Esophagus muscularis mucosa (tissue), 4 donors: ENCODE measurements around the gene MEIOB. TPM values are rescaled to one million over a fixed set of nuclear protein-coding genes. Genes with fewer than 3 reads are reported as not detected.

Experiments
- DNase-seq: peaks from one replicate; pipeline ENCODE4 v3.0.0-alpha.2; 2017; ENCODE audit errors: extremely low spot score
- H3K27ac ChIP-seq, 4 donors: fragments of 200-600 bp; sonication (generic); replicated peaks in 1 of 4; 1 replicate in 3 of 4; 2 replicates in 1 of 4; pipeline ENCODE4 v1.5.1; 2016 to 2019; ENCODE audit warnings: mild to moderate bottlenecking in 1 of 4
- H3K27me3 ChIP-seq, 4 donors: fragments of 200-600 bp; sonication (generic); one replicate each; pipeline versions ENCODE4 v1.5.1 to v1.6.0; 2016 to 2019
- H3K36me3 ChIP-seq, 4 donors: fragments of 200-600 bp; sonication (generic); one replicate each; pipeline ENCODE4 v1.5.1; 2016 to 2019
- H3K4me1 ChIP-seq, 4 donors: fragments of 200-600 bp; sonication (generic); one replicate each; pipeline ENCODE4 v1.5.1; 2016 to 2019
- H3K4me3 ChIP-seq, 4 donors: fragments of 200-600 bp; sonication (generic); 1 replicate in 2 of 4; 2 replicates in 2 of 4; pipeline ENCODE4 v1.5.1; 2016 to 2019; ENCODE audit warnings: mild to moderate bottlenecking in 4 of 4, moderate library complexity in 1 of 4
- H3K9me3 ChIP-seq, 4 donors: fragments of 200-600 bp; sonication (generic); 1 replicate in 3 of 4; 2 replicates in 1 of 4; pipeline ENCODE4 v1.5.1; 2016 to 2019
- CTCF ChIP-seq, 3 experiments: fragments of 200-600 bp in 2 of 3; fragments of 450-650 bp in 1 of 3; sonication (generic) in 2 of 3; IDR thresholded peaks; one replicate each; pipeline ENCODE4 v1.5.1; 2017 to 2019; ENCODE audit warnings: antibody characterized with exemption in 3 of 3, mild to moderate bottlenecking in 2 of 3, moderate library complexity in 1 of 3
- EP300 ChIP-seq: sonication (generic); formaldehyde crosslinking; IDR thresholded peaks from one replicate; pipeline ENCODE4 v1.6.1; 2017; ENCODE audit warnings: antibody characterized with exemption
- POLR2A ChIP-seq: fragments of 450-650 bp; IDR thresholded peaks from one replicate; pipeline ENCODE4 v1.6.1; 2017; ENCODE audit warnings: antibody characterized with exemption, moderate library complexity, mild to moderate bottlenecking, low read depth
- POLR2AphosphoS5 ChIP-seq, 2 donors: sonication (generic); formaldehyde crosslinking; IDR thresholded peaks; one replicate each; pipeline ENCODE4 v1.6.1; 2017; ENCODE audit warnings: antibody characterized with exemption in 2 of 2
- WGBS: methylation state at CpG from one replicate; pipeline ENCODE4 v1.1.5; 2018; 5-methylcytosine and 5-hydroxymethylcytosine counted together
- intact Hi-C: fragments of 100-400 bp; cut with DNase I; formaldehyde crosslinking; loops from one replicate; pipeline ENCODE4 v1.15.1; 2023
- total RNA-seq, 4 donors: library from RNA; depleted of rRNA; stranded (reverse); fragments of >200 nt; gene quantifications; one replicate each; pipeline versions ENCODE4 v1.1.0 to v1.2.1, GENCODE V29; 2016

MEIOB gene
- total RNA-seq, 4 donors from 2014 or later: not detected

GRCh38 chr16:1917665-1918350 is 45.8 kb upstream of the MEIOB start:
- Histone ChIP-seq H3K36me3 (no peaks in the 10 kb centered on the region), H3K4me1 (peaks cover 0 to 19% (median 12%) of the 10 kb centered on the region in 4 donors), H3K27ac (no peak overlapping the region), H3K9me3 (no peaks in the 10 kb centered on the region), H3K27me3 (peaks cover 0 to 98% (median 40%) of the 10 kb centered on the region in 4 donors), H3K4me3 (no peak overlapping the region)
- TF ChIP-seq CTCF (IDR thresholded peaks at IDR 0.05): no peak
- no peak for TF ChIP-seq EP300
- TF ChIP-seq POLR2A: no peak
- no peak for TF ChIP-seq POLR2AphosphoS5 (IDR thresholded peaks at IDR 0.05)
- no peak for DNase-seq
- WGBS: 3% methylated on average over 11 of the region's 81 CpGs
- intact Hi-C loops: no loop called here

- TF ChIP-seq POLR2A (no peak), CTCF (IDR thresholded peaks at IDR 0.05) (no peak), EP300 (no peak), POLR2AphosphoS5 (IDR thresholded peaks at IDR 0.05) (no peak)
- no peaks in the 10 kb centered on the region for H3K36me3 ChIP-seq
- no peak for DNase-seq
- no peak overlapping the region for H3K27ac ChIP-seq
- peaks cover 0 to 97% (median 36%) of the 10 kb centered on the region in 4 donors for H3K27me3 ChIP-seq
- intact Hi-C loops: no loop called here
- H3K9me3 ChIP-seq: no peaks in the 10 kb centered on the region
- H3K4me3 ChIP-seq: no peak overlapping the region
- 8% methylated on average over 12 of the region's 22 CpGs for WGBS
- H3K4me1 ChIP-seq: peaks cover 0 to 19% (median 12%) of the 10 kb centered on the region in 4 donors
These were observed 45.2 kb upstream of the MEIOB start for GRCh38 chr16:1917056-1917664.

GRCh38 chr16:1916640-1916990 is 44.7 kb upstream of the MEIOB start:
- WGBS: 14% methylated on average over 5 of the region's 5 CpGs

GRCh38 chr16:1915732-1916639 is 44.0 kb upstream of the MEIOB start:
- H3K27ac ChIP-seq: no peak overlapping the region
- H3K27me3 ChIP-seq: peaks cover 0 to 94% (median 33%) of the 10 kb centered on the region in 4 donors
- no peak for TF ChIP-seq POLR2A
- no peak for TF ChIP-seq POLR2AphosphoS5 (IDR thresholded peaks at IDR 0.05)
- TF ChIP-seq CTCF (IDR thresholded peaks at IDR 0.05): no peak
- TF ChIP-seq EP300: no peak
- no peaks in the 10 kb centered on the region for H3K36me3 ChIP-seq
- no peak for DNase-seq
- H3K4me3 ChIP-seq: no peak overlapping the region
- H3K4me1 ChIP-seq: peaks cover 0 to 19% (median 12%) of the 10 kb centered on the region in 4 donors
- no peaks in the 10 kb centered on the region for H3K9me3 ChIP-seq
- 40% methylated on average over 12 of the region's 25 CpGs for WGBS
- intact Hi-C loops: no loop called here

More at GRCh38 chr16:1916640-1916990, 44.7 kb upstream of the MEIOB start:
- DNase-seq: no peak
- H3K27ac ChIP-seq: no peak overlapping the region
- H3K36me3 ChIP-seq: no peaks in the 10 kb centered on the region
- H3K27me3 ChIP-seq: peaks cover 0 to 97% (median 34%) of the 10 kb centered on the region in 4 donors
- peaks cover 0 to 19% (median 12%) of the 10 kb centered on the region in 4 donors for H3K4me1 ChIP-seq
- no peak overlapping the region for H3K4me3 ChIP-seq
- no peaks in the 10 kb centered on the region for H3K9me3 ChIP-seq
- TF ChIP-seq POLR2AphosphoS5 (IDR thresholded peaks at IDR 0.05): no peak
- TF ChIP-seq POLR2A: no peak
- no peak for TF ChIP-seq CTCF (IDR thresholded peaks at IDR 0.05)
- no peak for TF ChIP-seq EP300
- intact Hi-C loops: no loop called here
